ENCODE measurements around the gene PTGER3.
A peak's percentile ranks its signal among the peaks of the same experiment; 100 is the strongest.

Gene PTGER3

GRCh38 chr1:70945676-70946075 lies 101.9 kb downstream of the PTGER3 start:
- no peak for DNase-seq

GRCh38 chr1:70945251-70945650 lies 102.4 kb downstream of the PTGER3 start:
- DNase-seq = no peak

GRCh38 chr1:70941563-70941962 lies 106.1 kb downstream of the PTGER3 start:
- no peak for DNase-seq

GRCh38 chr1:70940398-70940797 lies 107.2 kb downstream of the PTGER3 start:
- peak; percentile 4 to 19 for DNase-seq

- no peak for DNase-seq
Observed at GRCh38 chr1:70934194-70934961, 113.2 kb downstream of the PTGER3 start.

- DNase-seq = no peak
Observed at GRCh38 chr1:70930062-70930461, 117.6 kb downstream of the PTGER3 start.

- DNase-seq = no peak
Observed at GRCh38 chr1:70922196-70922595, 125.4 kb downstream of the PTGER3 start.

All from AML-193 (cell line).